Gastrocnemius medialis (tissue), 4 donors: ENCODE data around the gene KRTAP29-1. TPM values are rescaled to one million over a fixed set of nuclear protein-coding genes. Genes with fewer than 3 reads are reported as not detected.
A peak's percentile ranks its signal among the peaks of the same experiment; 100 is the strongest.

Experiments
- ATAC-seq, 2 donors: fragments of 150-250 bp; one replicate each; pipeline ENCODE4 v1.9.1; 2016
- DNase-seq, 2 donors: peaks; one replicate each; pipeline ENCODE4 v3.0.0-alpha.2; 2019
- H3K27ac ChIP-seq, 4 donors: fragments of 200-600 bp; sonication (generic); 1 replicate in 1 of 4; 2 replicates in 3 of 4; pipeline ENCODE4 v1.5.1; 2016 to 2018; ENCODE audit warnings: mild to moderate bottlenecking in 2 of 4, moderate library complexity in 1 of 4
- H3K27me3 ChIP-seq, 3 donors: fragments of 200-600 bp; sonication (generic) in 2 of 3; 1 replicate in 1 of 3; 2 replicates in 2 of 3; pipeline versions ENCODE4 v1.5.1 to v1.6.0; 2016 to 2019; ENCODE audit warnings: mild to moderate bottlenecking in 1 of 3, moderate library complexity in 1 of 3
- H3K36me3 ChIP-seq, 2 donors: fragments of 200-600 bp; sonication (generic) in 1 of 2; one replicate each; pipeline ENCODE4 v1.5.1; 2017 to 2018
- H3K4me1 ChIP-seq, 2 donors: fragments of 200-600 bp; sonication (generic) in 1 of 2; one replicate each; pipeline ENCODE4 v1.5.1; 2016 to 2017; ENCODE audit warnings: mild to moderate bottlenecking in 2 of 2
- H3K4me3 ChIP-seq, 4 donors: fragments of 200-600 bp; sonication (generic) in 3 of 4; 1 replicate in 1 of 4; 2 replicates in 3 of 4; pipeline ENCODE4 v1.5.1; 2016 to 2019; ENCODE audit warnings: mild to moderate bottlenecking in 2 of 4
- H3K9me3 ChIP-seq, 3 donors: fragments of 200-600 bp; sonication (generic) in 2 of 3; 1 replicate in 1 of 3; 2 replicates in 2 of 3; pipeline ENCODE4 v1.5.1; 2016 to 2019
- POLR2A ChIP-seq, 2 donors: fragments of 450-650 bp; IDR thresholded peaks; one replicate each; pipeline ENCODE4 v1.6.1; 2017; ENCODE audit warnings: antibody characterized with exemption in 2 of 2, mild to moderate bottlenecking in 2 of 2, moderate library complexity in 2 of 2
- in situ Hi-C, 4 donors: fragments of 200-750 bp; cut with MboI; loops; one replicate each; pipeline versions ENCODE4 v1.15.0 to v1.8.0; 2017; ENCODE audit warnings: low sequenced_read_pairs in 4 of 4
- intact Hi-C: fragments of 100-400 bp; cut with DNase I; formaldehyde crosslinking; loops from one replicate; pipeline ENCODE4 v1.15.1; 2023; ENCODE audit warnings: low total_unique reads
- total RNA-seq, 4 donors: library from RNA; depleted of rRNA; stranded (reverse); fragments of >200 nt; gene quantifications; one replicate each; pipeline versions ENCODE4 v1.1.0 to v1.2.3, GENCODE V29; 2016
- TF ChIP-seq, protein P1 (sequence below), 5 experiments: fragments of 450-650 bp in 3 of 5; fragments of 200-600 bp in 2 of 5; sonication (generic) in 2 of 5; IDR thresholded peaks in 4 of 5; conservative IDR thresholded peaks in 1 of 5; 1 replicate in 4 of 5; 2 replicates in 1 of 5; pipeline ENCODE4 v1.5.1; 2016 to 2019; ENCODE audit warnings: antibody characterized with exemption in 5 of 5, mild to moderate bottlenecking in 3 of 5, moderate library complexity in 3 of 5

The KRTAP29-1 gene
- total RNA-seq, 4 donors from 2014 or later, result not detected

DNA sequence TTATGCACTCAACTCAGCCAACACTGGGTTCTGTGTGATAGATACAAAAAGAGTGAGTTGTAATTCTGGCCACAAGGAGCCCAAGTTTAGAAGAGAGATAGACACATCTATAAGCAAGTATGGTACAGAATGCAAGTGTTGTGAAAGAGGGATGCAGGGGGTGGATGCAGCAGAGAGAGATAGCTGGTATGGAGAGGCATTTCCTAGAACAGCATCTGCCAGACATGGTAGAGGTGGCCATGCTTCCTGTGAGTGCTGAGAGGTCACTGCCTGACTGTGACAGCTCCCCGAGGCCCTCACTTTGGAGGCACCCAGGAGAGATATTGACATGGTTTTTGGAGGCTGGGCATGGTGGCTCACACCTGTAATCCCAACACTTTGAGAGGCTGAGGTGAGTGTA, 8.5 kb upstream of the KRTAP29-1 start:
- Histone ChIP-seq H3K9me3 (no peaks in the 10 kb centered on the region), H3K4me3 (no peak overlapping the region), H3K4me1 (peaks cover 7 to 8% of the 10 kb centered on the region in 2 donors), H3K27me3 (peaks cover 0 to 21% (median 9%) of the 10 kb centered on the region in 3 donors), H3K36me3 (no peaks in the 10 kb centered on the region), H3K27ac (no peak overlapping the region)
- ATAC-seq (no peak), DNase-seq (no peak)
- in situ Hi-C loops (loop anchor here in 1 of 4 donors (25.0 kb wide), 1 partner anchor 399 kb away; no protein-coding TSS in a partner anchor), intact Hi-C loops (no loop called here)
- TF ChIP-seq, protein P1, sequence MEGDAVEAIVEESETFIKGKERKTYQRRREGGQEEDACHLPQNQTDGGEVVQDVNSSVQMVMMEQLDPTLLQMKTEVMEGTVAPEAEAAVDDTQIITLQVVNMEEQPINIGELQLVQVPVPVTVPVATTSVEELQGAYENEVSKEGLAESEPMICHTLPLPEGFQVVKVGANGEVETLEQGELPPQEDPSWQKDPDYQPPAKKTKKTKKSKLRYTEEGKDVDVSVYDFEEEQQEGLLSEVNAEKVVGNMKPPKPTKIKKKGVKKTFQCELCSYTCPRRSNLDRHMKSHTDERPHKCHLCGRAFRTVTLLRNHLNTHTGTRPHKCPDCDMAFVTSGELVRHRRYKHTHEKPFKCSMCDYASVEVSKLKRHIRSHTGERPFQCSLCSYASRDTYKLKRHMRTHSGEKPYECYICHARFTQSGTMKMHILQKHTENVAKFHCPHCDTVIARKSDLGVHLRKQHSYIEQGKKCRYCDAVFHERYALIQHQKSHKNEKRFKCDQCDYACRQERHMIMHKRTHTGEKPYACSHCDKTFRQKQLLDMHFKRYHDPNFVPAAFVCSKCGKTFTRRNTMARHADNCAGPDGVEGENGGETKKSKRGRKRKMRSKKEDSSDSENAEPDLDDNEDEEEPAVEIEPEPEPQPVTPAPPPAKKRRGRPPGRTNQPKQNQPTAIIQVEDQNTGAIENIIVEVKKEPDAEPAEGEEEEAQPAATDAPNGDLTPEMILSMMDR (IDR thresholded peaks at IDR 0.05 in 4 of 5, conservative IDR thresholded peaks at IDR 0.05 in 1 of 5), result no peak
- no peak for TF ChIP-seq POLR2A (IDR thresholded peaks at IDR 0.05)

DNA sequence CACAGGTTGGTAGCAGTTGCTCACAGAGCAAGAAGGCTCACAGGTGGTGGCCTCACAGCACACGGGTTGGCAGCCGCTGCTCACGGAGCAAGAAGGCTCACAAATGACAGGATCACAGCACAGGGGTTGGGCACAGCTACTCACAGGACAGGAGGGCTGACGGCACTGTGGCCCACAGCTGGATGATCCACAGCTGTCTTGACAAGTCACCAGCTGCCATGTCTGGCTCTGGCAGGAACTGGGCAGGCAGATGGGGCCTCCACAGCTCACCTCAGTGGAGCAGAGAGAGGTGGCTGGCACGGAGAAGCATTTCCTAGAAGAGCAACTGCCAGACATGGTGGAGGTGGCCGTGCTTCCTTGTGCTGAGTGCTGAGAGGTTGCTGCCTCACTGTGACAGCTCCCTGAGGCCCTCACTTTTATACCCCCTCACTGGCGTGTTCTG, 6.3 kb upstream of the KRTAP29-1 start, which contains the start of gene KRTAP16-1:
Gene KRTAP16-1, minus strand, starts transcription at position 392 of the 442 bp plus-strand sequence. Its CDS starts 56 bp downstream, at position 336.
- Histone ChIP-seq H3K36me3 (no peaks in the 10 kb centered on the region), H3K27me3 (peaks cover 2 to 18% (median 10%) of the 10 kb centered on the region in 3 donors), H3K9me3 (no peaks in the 10 kb centered on the region), H3K4me1 (peaks cover 7 to 8% of the 10 kb centered on the region in 2 donors), H3K27ac (no peak within 1 kb of the TSS), H3K4me3 (no peak within 1 kb of the TSS)
- TF ChIP-seq, protein P1 (IDR thresholded peaks at IDR 0.05 in 4 of 5, conservative IDR thresholded peaks at IDR 0.05 in 1 of 5), result no peak
- TF ChIP-seq POLR2A (IDR thresholded peaks at IDR 0.05), result no peak
- in situ Hi-C loops, result loop anchor here in 1 of 4 donors (25.0 kb wide), 1 partner anchor 397 kb away; no protein-coding TSS in a partner anchor
- DNase-seq (no peak), ATAC-seq (no peak)
- intact Hi-C loops, result no loop called here

DNA sequence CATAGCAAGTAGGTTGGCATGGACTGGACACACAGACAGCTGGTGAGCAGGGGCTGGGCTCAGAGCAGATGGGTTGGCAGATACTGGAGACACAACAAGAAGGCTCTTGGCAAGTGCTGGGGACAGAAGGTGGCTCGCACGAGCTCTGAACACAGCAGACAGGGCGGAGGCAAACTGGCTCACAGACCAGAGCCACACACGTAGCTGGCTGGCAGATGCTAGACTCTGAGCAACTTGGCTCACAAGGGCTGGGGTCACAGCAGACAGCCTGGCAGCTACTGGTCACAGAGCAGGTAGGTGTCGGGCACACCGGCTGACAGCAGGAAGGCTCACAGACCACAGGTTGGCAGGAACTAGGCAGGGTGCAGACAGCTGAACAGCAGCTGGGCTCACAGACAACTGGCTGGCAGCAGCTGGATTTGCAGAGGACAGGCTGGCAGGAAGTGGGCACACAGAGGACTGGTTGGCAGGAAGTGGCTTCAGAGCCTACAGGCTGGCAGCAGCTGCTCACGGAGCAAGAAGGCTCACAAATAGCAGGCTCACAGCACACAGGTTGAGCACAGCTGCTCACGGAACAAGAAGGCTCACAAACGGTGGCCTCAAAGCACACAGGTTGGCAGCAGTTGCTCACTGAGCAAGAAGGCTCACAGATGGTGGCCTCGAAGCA, 5.7 kb upstream of the KRTAP29-1 start:
- ATAC-seq (peak; percentile 45 to 69), DNase-seq (peak in 1 of 2 donors; percentile 53)
- peaks cover 7 to 18% (median 14%) of the 10 kb centered on the region in 3 donors for H3K27me3 ChIP-seq
- no peak for TF ChIP-seq POLR2A (IDR thresholded peaks at IDR 0.05)
- TF ChIP-seq, protein P1 (IDR thresholded peaks at IDR 0.05 in 4 of 5, conservative IDR thresholded peaks at IDR 0.05 in 1 of 5), result no peak
- H3K27ac ChIP-seq, result no peak overlapping the region
- intact Hi-C loops, result no loop called here
- no peaks in the 10 kb centered on the region for H3K36me3 ChIP-seq
- in situ Hi-C loops, result loop anchor here in 1 of 4 donors (25.0 kb wide), 1 partner anchor 396 kb away; no protein-coding TSS in a partner anchor
- H3K9me3 ChIP-seq, result no peaks in the 10 kb centered on the region
- peaks cover 7 to 8% of the 10 kb centered on the region in 2 donors for H3K4me1 ChIP-seq
- H3K4me3 ChIP-seq, result no peak overlapping the region

GRCh38 chr17:41307647-41308046, 5.0 kb upstream of the KRTAP29-1 start:
- no peaks in the 10 kb centered on the region for H3K9me3 ChIP-seq
- H3K4me3 ChIP-seq, result no peak overlapping the region
- no peak overlapping the region for H3K27ac ChIP-seq
- in situ Hi-C loops (loop anchor here in 1 of 4 donors (25.0 kb wide), 1 partner anchor 395 kb away; no protein-coding TSS in a partner anchor), intact Hi-C loops (no loop called here)
- TF ChIP-seq POLR2A (IDR thresholded peaks at IDR 0.05), result no peak
- TF ChIP-seq, protein P1 (IDR thresholded peaks at IDR 0.05 in 4 of 5, conservative IDR thresholded peaks at IDR 0.05 in 1 of 5), result no peak
- peaks cover 7 to 8% of the 10 kb centered on the region in 2 donors for H3K4me1 ChIP-seq
- no peak for ATAC-seq
- no peak for DNase-seq
- H3K36me3 ChIP-seq, result no peaks in the 10 kb centered on the region
- H3K27me3 ChIP-seq, result peaks cover 8 to 18% (median 14%) of the 10 kb centered on the region in 3 donors
